IMR-90 (cell line): ENCODE data around the gene CREBBP.

Experiments used
- BHLHE40 ChIP-seq: fragments of 150-350 bp; IDR thresholded peaks from 2 replicates; pipeline ENCODE4 v1.6.1; 2016; ENCODE audit warnings: mild to moderate bottlenecking, low read depth, low read length
- MAFK ChIP-seq: IDR thresholded peaks from 2 replicates; pipeline ENCODE4 v1.6.1; 2012; ENCODE audit warnings: low read depth, low read length, improper control_type of control experiment
- POLR2A ChIP-seq: IDR thresholded peaks from 2 replicates; pipeline ENCODE4 v1.6.1; 2012; ENCODE audit warnings: mild to moderate bottlenecking, low read depth, low read length
- RAD21 ChIP-seq: IDR thresholded peaks from 2 replicates; pipeline ENCODE4 v1.6.1; 2012; ENCODE audit warnings: low read length, improper control_type of control experiment
- RCOR1 ChIP-seq: IDR thresholded peaks from 2 replicates; pipeline ENCODE4 v1.6.1; 2012; ENCODE audit warnings: mild to moderate bottlenecking, low read length, improper control_type of control experiment; ENCODE audit not compliant: insufficient replicate concordance
- TF ChIP-seq, protein P1 (sequence below): conservative IDR thresholded peaks from 2 replicates; pipeline ENCODE4 v1.5.1; 2012; ENCODE audit warnings: mild to moderate bottlenecking, low read depth, low read length, improper control_type of control experiment

DNA sequence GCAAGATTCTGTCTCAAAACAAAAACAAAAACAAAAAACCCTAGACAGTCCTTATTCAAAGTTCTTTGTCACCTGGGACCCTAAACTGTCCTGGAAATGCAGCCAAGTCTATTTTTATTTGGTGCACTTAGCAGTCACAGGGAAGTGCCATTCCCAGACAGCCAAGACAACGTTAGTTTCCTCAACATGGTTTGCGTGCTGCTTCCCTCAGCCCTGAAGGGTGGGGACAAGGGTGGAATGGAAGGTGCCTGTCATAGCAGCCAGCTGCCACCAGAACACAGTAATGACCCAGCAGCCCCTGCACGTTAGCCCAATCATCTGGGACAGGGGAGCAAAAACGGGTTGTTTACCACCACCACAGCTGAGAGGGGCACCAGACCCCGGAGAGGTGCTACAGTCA lies 16.9 kb downstream of the CREBBP start:
- TF ChIP-seq, protein P1, sequence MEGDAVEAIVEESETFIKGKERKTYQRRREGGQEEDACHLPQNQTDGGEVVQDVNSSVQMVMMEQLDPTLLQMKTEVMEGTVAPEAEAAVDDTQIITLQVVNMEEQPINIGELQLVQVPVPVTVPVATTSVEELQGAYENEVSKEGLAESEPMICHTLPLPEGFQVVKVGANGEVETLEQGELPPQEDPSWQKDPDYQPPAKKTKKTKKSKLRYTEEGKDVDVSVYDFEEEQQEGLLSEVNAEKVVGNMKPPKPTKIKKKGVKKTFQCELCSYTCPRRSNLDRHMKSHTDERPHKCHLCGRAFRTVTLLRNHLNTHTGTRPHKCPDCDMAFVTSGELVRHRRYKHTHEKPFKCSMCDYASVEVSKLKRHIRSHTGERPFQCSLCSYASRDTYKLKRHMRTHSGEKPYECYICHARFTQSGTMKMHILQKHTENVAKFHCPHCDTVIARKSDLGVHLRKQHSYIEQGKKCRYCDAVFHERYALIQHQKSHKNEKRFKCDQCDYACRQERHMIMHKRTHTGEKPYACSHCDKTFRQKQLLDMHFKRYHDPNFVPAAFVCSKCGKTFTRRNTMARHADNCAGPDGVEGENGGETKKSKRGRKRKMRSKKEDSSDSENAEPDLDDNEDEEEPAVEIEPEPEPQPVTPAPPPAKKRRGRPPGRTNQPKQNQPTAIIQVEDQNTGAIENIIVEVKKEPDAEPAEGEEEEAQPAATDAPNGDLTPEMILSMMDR: no peak
- TF ChIP-seq MAFK: no peak
- no peak for TF ChIP-seq POLR2A
- TF ChIP-seq RCOR1: no peak
- TF ChIP-seq RAD21: no peak
- no peak for TF ChIP-seq BHLHE40
